ENCODE results near the gene LTBP2. TPM values are rescaled to one million over a fixed set of nuclear protein-coding genes. Genes with fewer than 3 reads are reported as not detected.

LTBP2 gene
- polyA plus RNA-seq, 2 of the 4 experiments (the other 2 are of a cell fraction), result 4.9 to 14.4 TPM

DNA sequence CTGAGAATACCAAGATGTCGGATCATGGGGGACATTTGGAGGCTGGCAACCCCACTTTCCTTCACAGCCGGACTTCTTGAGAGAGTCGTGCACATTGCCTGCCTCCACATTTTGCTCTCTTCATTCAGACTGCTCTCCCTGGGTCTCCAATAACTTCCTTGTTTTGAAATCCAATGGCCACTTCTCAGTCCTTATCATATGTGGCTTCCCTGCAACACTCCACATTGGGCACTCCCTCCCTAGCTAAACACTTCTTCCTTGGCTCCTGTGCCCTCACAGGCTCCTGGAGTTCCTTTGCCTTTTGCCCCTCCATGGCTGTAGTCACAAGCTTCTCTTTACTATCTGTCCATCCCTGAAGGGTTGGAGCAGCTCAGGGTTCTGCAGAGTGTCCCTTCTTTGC, 149.0 kb downstream of the LTBP2 start:
- ChIA-PET CTCF (interaction anchor here (0.6 to 2.0 kb wide), 3 partner anchors 87 to 1286 kb away, joined by 3 to 5 read pairs (median 4); no protein-coding TSS in a partner anchor), POLR2A (no interaction called here)
- 38% methylated on average over 3 of the region's 3 CpGs for WGBS (ENCODE audit: missing lambda C conversion rate)
- TF ChIP-seq NFE2L2 (conservative IDR thresholded peaks at IDR 0.05; ENCODE audit: low read length), result no peak
- no peak for TF ChIP-seq JUNB (IDR thresholded peaks at IDR 0.05)
- TF ChIP-seq ZC3H11A (IDR thresholded peaks at IDR 0.05), result no peak
- TF ChIP-seq, protein P1, sequence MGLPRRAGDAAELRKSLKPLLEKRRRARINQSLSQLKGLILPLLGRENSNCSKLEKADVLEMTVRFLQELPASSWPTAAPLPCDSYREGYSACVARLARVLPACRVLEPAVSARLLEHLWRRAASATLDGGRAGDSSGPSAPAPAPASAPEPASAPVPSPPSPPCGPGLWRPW (IDR thresholded peaks at IDR 0.05), result no peak
- no peak for TF ChIP-seq NR3C1 (IDR thresholded peaks at IDR 0.05)
- no peak for TF ChIP-seq PHF8 (IDR thresholded peaks at IDR 0.05; ENCODE audit: borderline replicate concordance, low read depth)
- no peak for TF ChIP-seq SREBF2 (IDR thresholded peaks at IDR 0.05)
- TF ChIP-seq CEBPB (IDR thresholded peaks at IDR 0.05), result no peak
- TF ChIP-seq CBX2 (IDR thresholded peaks at IDR 0.05; ENCODE audit: borderline replicate concordance, low read depth), result no peak
- no peak for TF ChIP-seq MYC (IDR thresholded peaks at IDR 0.05; ENCODE audit: borderline replicate concordance, low read length)
- TF ChIP-seq ZNF302 (CRISPR knock-in tag; IDR thresholded peaks at IDR 0.05), result no peak
- no peak for TF ChIP-seq NPAS2 (CRISPR knock-in tag; IDR thresholded peaks at IDR 0.05; ENCODE audit: borderline replicate concordance)
- no peak for TF ChIP-seq TP53 (CRISPR knock-in tag; IDR thresholded peaks at IDR 0.05)
- TF ChIP-seq EHMT2 (IDR thresholded peaks at IDR 0.05; ENCODE audit: low read depth), result no peak
- TF ChIP-seq, protein P2, sequence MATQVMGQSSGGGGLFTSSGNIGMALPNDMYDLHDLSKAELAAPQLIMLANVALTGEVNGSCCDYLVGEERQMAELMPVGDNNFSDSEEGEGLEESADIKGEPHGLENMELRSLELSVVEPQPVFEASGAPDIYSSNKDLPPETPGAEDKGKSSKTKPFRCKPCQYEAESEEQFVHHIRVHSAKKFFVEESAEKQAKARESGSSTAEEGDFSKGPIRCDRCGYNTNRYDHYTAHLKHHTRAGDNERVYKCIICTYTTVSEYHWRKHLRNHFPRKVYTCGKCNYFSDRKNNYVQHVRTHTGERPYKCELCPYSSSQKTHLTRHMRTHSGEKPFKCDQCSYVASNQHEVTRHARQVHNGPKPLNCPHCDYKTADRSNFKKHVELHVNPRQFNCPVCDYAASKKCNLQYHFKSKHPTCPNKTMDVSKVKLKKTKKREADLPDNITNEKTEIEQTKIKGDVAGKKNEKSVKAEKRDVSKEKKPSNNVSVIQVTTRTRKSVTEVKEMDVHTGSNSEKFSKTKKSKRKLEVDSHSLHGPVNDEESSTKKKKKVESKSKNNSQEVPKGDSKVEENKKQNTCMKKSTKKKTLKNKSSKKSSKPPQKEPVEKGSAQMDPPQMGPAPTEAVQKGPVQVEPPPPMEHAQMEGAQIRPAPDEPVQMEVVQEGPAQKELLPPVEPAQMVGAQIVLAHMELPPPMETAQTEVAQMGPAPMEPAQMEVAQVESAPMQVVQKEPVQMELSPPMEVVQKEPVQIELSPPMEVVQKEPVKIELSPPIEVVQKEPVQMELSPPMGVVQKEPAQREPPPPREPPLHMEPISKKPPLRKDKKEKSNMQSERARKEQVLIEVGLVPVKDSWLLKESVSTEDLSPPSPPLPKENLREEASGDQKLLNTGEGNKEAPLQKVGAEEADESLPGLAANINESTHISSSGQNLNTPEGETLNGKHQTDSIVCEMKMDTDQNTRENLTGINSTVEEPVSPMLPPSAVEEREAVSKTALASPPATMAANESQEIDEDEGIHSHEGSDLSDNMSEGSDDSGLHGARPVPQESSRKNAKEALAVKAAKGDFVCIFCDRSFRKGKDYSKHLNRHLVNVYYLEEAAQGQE (IDR thresholded peaks at IDR 0.05), result no peak
- TF ChIP-seq, protein P3, sequence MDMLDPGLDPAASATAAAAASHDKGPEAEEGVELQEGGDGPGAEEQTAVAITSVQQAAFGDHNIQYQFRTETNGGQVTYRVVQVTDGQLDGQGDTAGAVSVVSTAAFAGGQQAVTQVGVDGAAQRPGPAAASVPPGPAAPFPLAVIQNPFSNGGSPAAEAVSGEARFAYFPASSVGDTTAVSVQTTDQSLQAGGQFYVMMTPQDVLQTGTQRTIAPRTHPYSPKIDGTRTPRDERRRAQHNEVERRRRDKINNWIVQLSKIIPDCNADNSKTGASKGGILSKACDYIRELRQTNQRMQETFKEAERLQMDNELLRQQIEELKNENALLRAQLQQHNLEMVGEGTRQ (IDR thresholded peaks at IDR 0.05), result no peak
- no peak for TF ChIP-seq GATA3 (IDR thresholded peaks at IDR 0.05; ENCODE audit: borderline replicate concordance)
- Histone ChIP-seq H3K9me3 (no peaks in the 10 kb centered on the region), H3K4me1 (no peaks in the 10 kb centered on the region), H3K4me2 (no peak overlapping the region), H3K27ac (no peak overlapping the region), H3K4me3 (no peak overlapping the region)
- FAIRE-seq (no peak), ATAC-seq (no peak), DNase-seq (ENCODE audit: low read depth in 1 of 2, low spot score in 1 of 2) (no peak)

DNA sequence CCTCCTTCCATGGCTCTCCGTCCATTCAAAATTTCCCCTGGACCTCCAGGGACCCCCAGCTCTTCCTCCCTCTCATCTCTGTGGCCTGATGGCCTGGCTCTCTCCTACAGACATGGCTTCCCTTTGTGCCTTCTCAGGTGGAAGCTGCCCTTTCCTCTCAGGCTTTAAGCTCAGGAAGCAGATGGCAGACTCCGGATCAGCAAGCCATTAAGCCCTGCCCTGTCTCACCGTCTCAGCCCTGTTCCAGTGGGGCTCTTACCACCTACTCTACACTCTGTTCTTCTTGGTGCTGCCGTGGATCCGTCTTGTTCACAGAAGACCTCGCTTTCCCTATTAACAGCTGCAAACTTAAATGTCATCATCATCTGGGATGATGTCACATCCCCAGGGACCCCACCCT, 152.1 kb downstream of the LTBP2 start:
- WGBS (ENCODE audit: missing lambda C conversion rate), result 83% methylated on average over 6 of the region's 6 CpGs
- no peak for TF ChIP-seq BHLHE40 (IDR thresholded peaks at IDR 0.05; ENCODE audit: low read depth, low read length)
- TF ChIP-seq, protein P4, sequence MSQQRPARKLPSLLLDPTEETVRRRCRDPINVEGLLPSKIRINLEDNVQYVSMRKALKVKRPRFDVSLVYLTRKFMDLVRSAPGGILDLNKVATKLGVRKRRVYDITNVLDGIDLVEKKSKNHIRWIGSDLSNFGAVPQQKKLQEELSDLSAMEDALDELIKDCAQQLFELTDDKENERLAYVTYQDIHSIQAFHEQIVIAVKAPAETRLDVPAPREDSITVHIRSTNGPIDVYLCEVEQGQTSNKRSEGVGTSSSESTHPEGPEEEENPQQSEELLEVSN (IDR thresholded peaks at IDR 0.05; ENCODE audit: borderline replicate concordance, low read depth), result no peak
- Histone ChIP-seq H3K4me2 (no peak overlapping the region), H3K4me3 (no peak overlapping the region), H3K4me1 (no peaks in the 10 kb centered on the region), H3K9me3 (no peaks in the 10 kb centered on the region), H3K27ac (no peak overlapping the region)
- FAIRE-seq (no peak), ATAC-seq (peak in 1 of 2 experiments; percentile 8; a peak in 3 of 6 replicates), DNase-seq (ENCODE audit: low read depth in 1 of 2, low spot score in 1 of 2) (no peak)
- POLR2A ChIA-PET, result no interaction called here
- CTCF ChIA-PET, result interaction anchor here (0.8 to 6.8 kb wide), 13 partner anchors 8 to 119 kb away, joined by 3 to 31 read pairs (median 5); no protein-coding TSS in a partner anchor
